GM19238 (cell line): Measurements from ENCODE around the gene TMED6.
"Not testable (repeated sequence)": the region's sequence is repeated elsewhere in the genome, so short reads cannot be mapped to it uniquely, and the experiment has no call there.

Source experiments
- DNase-seq: peaks from one replicate; pipeline ENCODE4 v3.0.0; 2011; ENCODE audit warnings: low spot score; ENCODE audit not compliant: insufficient read length

The TMED6 gene

DNA sequence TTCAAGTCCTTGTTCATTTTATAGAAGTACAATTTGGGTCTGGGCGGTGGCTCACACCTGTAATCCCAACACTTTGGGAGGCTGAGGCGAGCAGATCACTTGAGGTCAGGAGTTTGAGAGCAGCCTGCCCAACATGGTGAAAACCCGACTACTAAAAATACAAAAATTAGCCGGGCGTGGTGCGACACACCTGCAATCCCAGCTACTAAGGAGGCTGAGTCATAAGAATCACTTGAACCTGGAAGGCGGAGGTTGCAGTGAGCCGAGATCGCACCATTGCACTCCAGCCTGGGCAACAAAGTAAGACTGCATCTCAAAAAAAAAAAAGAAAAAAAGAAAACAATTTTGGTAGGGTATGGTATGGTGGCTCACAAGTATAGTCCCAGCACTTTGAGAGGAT lies 8.5 kb upstream of the TMED6 start:
- not testable (repeated sequence) for DNase-seq

DNA sequence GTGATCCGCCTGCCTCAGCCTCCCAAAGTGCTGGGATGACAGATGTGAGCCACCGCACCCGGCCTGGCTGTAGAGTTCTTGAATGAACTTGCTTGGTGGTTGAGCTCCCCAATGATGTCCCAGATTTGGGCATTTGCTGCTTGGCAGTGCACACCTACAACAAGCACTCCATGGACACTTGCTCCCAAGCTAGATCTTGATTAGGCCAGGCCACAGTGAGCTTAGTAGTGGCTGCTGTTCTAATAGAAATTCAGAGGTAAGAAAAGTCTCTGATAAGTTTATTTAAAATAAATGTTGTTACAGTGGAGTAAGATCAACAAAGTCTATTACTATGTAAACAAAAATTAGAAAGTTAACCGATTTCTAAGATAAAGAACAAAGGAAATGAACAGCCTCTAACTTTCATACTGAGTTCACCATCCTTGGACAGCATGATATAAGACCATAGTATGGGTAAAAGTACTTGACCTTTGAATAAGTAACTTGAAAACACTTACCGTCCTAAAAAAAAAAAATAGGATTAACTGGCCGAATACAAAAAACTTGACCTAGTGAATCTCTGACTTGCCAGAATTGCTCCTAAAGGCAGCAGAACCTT lies 951 bp downstream of the TMED6 start:
- no peak for DNase-seq

DNA sequence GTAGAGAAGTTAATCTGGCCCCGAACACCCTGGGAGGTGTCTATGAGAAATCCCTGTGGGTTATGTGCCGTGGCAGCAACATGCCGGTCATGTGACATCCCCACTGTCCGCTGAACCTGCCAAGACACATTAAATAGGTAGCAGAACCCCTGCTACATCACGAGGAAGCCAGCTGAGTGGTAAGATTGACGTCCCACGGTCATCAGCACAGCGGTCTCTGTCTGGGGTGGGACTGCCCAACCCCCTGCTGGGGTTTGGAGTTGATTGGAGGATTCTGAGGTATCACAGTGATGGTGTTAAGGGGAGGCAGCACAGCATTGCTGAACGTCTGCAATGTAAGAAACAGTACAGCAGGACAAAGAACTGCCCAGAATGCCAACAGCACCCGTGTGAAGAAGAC lies 2.0 kb downstream of the TMED6 start:
- DNase-seq: no peak

DNA sequence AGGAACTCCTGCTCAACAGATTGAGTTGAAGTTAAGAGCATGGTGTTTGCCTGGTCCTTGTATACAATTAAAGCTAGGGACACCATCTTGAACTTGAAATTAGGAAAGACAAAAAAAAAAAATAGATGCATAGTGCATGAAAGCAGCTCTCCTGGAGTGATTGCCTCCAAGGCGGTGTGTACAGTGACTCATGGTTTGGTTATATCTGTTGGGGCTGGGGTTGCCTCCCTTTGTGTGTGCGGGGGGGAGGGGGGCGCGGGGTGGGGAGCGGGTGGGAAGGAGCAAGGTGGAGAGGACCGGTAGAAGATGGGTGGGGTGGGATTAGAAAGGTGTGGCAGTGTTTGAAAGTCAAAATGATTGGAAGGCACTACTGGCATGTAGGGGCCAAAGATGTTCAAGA lies 3.4 kb downstream of the TMED6 start:
- no peak for DNase-seq

DNA sequence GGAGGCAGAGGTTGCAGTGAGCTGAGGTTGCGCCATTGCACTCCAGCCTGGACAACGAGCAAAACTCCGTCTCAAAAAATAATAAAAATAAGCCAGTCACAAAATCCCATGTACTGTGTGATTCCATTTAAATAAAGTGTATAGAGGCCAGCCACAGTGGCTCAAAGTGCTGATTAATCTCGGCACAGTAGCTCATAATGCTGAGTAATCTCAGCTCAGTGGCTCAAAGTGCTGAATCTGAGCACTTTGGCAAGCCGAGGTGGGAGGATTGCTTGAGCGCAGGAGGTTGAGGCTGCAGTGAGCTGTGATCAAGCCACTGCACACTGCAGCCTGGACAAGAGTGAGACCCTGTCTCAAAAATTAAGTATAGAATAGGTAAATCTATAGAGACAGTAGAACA lies 4.9 kb downstream of the TMED6 start:
- DNase-seq: no peak

DNA sequence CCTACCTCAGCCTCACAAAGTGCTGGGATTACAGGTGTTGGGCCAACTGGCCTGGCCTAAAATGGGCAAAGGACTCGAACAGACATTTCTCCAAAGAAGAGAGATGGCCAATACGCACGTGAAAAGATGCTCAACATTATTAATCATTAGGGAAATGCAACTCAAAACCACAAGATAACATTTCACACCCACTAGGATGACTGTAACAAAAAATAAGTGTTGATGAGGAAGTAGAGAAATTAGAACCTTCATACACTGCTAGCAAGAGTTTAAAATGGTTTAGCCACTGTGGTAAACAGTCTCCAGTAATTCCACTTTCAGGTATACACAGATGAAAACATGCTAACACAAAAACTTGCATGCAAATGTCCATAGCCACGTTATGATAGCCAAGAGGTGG lies 5.7 kb downstream of the TMED6 start:
- no peak for DNase-seq

DNA sequence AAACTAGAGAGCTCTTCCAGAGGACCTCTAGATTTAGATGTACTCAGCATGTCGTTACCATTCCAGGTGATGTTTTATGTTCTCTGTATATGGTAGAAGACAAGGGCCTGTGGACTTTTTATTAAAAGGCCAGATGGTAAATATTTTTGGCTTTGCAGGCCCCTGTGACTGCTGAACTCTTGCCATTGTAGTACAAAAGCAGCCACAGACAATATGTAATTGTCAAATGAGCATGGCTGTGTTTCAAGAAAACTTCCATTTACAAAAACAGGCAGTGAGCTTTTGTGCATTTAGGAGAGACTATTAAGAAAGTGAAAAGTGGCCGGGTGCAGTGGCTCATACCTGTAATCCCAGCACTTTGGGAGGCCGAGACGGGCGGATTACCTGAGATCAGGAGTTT lies 7.4 kb downstream of the TMED6 start:
- no peak for DNase-seq

DNA sequence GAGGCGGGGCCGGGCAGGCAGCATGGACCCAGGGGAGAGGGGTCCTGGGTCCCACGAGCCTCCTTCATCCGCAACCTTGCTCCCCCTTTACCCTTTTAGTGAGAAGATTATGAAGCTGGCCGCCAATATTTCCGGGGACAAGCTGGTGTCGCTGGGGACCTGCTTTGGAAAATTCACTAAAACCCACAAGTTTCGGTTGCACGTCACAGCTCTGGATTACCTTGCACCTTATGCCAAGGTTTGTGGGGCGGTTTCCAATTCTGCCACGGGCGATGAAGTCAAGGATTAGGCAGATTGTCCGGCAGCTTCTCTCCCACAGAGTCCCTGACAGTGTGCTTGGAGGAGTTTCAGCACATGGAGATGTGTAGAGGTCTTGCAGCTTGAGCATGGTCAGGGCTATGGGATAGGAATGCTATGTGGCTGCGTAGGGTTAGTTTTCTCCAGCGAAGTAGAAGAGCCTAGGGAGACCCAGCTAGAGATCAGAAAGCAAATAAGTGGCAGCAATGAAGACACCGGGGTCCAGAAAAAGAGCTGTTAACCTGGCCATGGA lies 11.4 kb downstream of the TMED6 start:
- DNase-seq: no peak

DNA sequence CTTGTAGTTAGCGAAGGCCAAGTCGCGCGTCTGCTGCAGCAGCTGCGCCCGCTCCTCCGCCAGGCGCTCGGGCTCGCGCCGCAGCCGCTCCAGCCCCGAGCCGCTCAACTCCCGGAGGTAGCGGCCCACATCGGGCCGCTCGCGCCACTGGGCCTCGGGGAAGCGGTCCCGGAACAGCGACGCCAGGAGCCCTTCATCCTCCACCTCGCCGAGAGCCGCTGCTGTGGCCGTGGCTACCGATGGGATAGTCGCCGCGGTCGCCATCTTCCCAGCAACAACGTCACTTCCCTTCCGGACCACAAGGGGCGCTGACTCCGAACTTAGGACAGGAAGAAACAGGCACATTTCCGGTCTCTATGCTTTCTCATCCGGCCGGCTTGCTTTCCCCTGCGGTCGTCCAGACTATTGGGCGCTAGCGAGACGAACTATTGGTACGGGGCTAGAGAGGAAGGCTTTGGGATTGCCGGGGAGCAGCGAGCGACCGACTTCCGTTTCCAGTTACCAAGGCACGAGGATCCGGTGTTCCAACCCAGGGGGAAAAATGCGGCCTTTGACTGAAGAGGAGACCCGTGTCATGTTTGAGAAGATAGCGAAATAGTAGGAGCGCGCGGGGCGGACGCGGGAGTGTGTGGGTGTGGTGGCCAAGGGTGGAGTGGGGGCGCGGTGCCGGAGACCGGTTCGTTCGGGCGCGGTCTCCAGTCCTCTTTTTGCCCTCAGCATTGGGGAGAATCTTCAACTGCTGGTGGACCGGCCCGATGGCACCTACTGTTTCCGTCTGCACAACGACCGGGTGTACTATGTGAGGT lies 12.1 kb downstream of the TMED6 start, which contains the start of the genes COG8 and NIP7:
Gene COG8, minus strand, starts transcription at position 276 of the 806 bp plus-strand sequence. Its CDS starts 12 bp downstream, at position 264.
Gene NIP7, plus strand, starts transcription at position 484 of the 806 bp plus-strand sequence. Its CDS starts 58 bp downstream, at position 542.
- DNase-seq: peak; percentile 89

DNA sequence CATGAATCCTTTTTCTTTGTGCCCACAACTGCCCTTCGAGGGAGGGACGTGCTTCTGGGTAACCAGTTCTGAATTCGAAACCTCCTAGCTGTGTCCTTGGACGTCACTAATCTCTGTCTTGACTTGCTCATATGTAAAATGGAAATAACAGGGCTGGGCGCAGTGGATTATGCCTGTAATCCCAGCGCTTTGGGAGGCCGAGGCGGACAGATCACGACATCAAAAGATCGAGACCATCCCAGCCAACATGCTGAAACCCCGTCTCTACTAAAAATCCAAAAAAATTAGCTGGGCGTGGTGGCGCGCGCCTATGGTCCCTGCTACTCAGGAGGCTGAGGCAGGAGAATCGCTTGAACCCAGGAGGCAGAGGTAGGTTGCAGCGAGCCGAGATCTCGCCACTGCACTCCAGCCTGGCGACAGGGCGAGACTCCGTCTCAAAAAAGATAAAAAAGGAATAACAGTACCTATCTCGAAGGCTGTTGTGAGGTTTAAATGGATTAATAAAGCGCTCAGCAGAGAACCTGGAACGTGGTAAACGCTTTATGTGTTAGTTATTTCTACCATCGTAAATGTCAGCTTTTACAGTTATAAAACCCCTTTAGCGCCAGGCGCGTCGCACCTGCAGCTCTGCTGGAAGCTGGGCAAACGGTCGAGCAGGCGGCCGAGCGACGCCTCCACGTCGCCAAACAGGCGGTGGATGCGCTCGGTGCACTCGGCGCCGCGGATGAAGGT lies 12.9 kb downstream of the TMED6 start:
- DNase-seq: no peak

DNA sequence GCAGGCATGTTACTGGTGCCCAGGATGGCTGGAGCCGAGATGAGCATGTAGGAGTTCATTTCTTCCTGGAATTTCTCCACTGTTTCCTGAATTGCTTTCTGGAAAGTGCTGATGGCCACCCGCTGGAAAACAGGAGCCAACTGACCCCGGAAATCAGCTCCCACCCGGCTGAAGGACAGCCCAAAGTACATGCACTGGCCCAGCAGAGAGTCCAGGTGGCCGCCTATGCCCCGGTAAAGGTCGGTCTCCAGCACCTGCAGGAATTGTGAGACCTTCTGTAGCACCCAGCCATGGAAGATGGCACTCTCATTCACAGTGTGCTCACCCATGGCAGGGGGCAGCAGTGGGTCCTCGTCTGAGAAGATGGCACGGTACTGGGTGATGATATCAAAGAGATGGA lies 16.9 kb downstream of the TMED6 start:
- DNase-seq: no peak

DNA sequence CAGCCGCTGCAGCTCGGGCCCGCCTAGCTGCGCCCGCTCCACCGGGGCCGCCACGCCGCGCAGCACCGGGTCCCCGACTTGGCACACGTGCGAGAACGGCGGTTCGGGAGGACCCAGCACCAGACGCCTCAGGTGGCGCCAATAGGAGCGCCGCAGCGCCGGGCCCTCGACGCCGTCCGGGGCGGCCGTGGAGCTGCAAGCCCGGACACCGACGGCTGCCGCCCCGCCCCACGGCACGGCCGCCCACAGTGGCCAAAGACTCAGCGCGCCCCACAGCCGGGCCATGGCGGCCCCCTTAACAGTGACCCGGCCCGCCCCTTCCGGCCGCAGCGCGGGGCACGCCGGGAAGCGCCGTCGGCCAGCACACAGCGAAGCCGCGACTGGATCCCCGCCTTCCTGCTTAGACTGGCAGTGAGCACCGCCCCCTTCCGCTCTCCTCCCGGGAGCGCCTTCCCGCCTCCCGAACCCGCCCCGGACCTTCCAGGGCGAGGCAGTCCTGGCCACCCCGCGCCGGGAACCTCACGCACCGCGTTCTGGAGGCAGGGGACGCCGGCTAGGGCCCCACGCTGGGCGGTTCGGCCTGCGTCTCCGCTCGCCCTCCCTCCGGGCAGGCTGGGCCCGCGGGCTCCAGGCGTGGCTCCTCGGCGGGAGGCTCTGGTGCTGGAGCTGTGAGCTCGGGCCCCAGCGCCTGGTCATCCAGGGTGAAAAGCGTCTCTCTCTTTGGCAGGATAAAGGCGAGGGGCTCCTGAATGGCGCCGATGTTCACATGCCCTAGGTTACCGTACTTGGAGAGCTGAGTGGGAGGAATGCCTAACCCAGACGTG lies 21.1 kb downstream of the TMED6 start, which contains the start of gene PDF:
Gene PDF, minus strand, starts transcription at position 303 of the 824 bp plus-strand sequence. Its CDS starts 18 bp downstream, at position 285.
- DNase-seq: peak; percentile 95

DNA sequence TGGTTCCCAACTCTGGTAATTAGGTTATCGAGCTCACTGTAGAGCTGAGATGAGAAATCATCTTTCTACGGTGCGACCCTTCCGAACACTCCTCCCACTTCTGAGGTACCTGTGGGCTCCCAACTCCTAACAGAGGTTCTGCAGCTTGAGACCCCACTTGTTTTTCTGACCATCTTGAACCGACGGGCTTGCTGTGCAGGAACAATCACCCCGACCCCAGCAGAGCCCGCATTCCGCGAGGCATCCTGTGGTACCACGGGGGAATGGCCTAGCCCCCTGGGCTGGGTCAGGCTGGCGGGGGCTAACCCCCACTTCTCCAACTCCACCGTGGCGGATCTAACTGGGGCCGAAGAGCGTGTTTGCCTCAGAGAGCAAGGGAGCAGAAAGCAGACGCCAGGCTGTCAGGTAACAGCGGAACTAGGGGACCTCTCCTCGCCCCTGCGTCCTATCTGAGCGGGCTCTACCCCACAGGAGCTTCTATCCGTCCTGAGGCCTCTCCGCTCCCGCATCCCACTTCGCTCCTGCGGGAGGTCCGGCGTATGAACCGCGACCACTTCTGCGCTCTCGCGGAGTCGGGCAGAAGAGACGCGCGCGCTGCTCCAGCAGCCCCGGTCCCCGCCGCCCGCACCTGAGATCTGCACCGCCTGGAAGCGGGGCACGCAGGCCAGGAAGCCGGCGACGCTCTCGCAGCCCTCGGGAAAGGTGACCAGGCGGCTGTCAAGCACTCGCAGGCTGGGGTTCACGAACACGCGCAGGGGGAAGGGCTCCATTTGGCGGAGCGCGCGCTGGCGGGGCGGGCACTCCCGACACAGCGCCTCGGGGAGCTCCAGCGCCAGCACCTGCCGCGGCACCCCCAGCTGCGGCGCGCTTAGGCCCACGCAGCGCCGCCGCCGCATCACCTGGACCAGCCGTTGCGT lies 22.0 kb downstream of the TMED6 start:
- no peak for DNase-seq

DNA sequence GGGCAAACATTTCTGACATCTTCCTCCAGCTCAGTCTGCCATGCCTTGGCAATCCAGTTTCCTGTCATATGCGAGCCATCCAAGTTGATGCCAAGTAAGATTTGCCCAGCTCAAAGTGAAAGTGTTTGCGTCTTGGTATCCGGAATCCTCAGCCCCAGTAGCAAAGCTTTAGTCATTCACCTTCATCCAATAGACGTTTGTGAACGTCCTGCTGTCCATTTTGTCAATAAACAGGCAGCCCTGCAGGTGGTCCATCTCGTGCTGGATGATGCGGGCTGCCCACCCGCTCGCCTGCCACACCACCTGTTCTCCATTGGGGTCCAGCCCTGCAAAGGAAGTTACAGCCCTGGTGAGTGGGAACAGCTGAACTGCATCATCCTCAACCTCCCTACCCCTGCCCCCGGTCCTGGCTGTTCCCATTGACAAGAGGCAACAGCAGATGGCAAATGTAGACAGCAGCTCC lies 22.7 kb downstream of the TMED6 start:
- no peak for DNase-seq

DNA sequence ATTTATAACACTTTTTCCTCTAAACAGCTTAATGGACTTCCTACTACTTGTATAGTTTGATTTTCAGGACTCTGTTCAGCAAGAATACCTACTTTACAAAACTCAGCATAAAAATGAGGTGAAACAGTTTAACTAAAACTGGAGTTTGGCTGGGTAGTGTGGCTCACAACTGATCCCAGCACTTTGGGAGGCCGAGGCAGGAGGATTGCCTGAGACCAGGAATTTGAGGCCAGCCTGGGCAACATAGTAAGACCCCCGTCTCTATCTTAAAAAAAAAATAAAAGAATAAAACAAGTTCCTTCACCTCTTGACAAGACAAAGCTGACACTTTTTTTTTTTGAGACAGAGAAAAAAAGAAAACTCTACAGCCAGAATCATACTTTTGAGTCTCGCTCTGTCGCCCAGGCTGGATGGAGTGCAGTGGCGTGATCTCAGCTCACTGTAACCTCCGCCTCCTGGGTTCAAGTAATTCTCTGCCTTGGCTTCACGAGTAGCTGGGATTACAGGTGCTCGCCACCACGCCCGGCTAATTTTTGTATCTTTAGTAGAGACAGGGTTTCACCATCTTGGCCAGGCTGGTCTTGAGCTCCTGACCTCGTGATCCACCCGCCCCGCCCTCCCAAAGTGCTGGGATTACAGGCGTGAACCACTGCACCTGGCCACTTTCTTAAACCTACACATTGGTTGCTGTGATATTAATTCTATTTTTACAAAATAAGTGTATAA lies 23.8 kb downstream of the TMED6 start:
- no peak for DNase-seq

DNA sequence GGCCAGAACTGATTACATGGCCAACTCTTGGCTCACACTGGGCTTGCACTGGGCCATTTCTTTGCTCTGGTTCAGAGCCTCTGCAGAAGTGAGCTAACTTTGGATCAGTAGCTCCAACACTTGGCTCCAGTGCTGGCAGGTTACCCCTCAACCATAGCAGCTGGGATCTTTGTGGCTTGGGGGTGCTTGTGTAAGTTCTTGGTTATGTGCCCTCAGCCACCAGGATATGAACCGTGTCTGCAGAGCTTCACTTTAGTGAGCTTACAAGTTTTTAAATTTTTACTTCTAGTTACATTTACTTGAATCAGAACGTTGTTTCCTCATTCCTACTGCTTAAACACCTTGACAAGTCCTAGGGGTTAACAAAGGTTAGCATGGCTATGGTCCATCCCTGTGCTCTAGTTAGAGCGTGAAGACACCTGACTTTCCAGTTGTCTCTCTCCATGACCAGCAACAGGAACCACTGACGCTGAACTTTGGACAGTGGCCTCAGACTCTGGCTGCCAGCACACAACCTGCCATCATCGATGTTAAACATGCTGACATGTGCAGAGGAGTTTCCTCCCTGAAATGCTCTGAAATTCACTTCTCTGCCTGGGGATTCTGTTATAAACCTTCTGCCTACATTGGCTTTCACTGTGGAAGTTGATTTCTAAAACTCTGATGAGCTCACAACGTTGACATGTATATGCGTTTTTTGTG lies 25.3 kb downstream of the TMED6 start:
- no peak for DNase-seq

DNA sequence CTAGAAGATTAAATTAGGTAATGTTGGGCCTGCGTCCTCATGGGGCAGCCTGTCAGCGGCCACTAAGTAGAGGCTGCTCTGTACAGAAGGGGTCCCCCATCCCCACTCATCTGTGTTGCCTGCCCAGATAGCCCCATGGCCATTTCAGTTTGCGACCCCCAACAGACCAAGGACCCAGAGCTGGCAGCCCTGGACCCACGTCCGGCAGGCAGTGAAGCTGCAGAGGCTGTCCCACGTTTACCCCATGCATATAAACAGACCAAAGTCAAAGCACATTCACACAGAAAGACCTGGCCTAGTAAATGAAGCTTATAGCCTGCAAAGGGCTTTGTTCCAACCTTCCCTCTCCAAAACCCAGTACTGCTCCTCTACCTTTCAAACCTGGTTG lies 25.8 kb downstream of the TMED6 start:
- DNase-seq: no peak

DNA sequence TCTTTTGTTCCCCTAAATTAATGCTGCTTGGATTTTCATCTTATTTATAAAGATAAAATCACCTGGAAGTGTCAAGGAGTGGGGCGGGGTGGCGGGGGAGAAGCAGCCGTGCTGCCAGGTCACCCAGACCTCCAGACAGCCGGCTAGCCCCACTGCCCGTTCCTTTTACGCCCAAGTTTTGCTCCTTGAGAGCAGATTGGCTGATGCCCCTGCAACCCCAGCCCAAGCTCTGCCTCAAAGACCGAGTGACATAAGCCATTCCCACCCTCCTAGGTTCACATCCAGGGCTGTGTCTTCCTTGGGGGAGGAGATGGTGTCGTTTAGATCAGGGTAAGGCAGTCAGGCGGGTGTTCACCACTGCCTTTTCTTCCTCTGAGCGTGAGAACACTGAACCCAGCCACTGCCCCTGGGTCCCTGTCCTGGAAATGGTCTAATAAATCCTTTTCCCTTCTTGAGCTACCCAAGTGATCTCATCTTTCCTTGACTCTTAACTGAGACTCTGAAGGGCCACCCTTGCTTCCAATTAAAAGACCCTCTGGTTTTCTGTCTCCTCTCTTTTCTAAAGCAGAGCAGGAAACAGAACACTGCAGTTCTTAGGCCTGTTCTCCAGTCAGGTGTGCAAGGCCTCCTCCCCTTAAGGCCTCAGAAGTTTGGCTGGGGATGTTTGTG lies 26.9 kb downstream of the TMED6 start:
- no peak for DNase-seq
